Epithelial cell of esophagus (primary cell): ENCODE data around the gene ZMAT5.

Experiments
- DNase-seq: peaks from one replicate; pipeline ENCODE4 v3.0.0; 2010; ENCODE audit warnings: low read depth
- H3K4me3 ChIP-seq: 2 replicates; pipeline ENCODE4 v1.5.1; 2011; ENCODE audit warnings: mild to moderate bottlenecking, low read length, control low read depth
- CTCF ChIP-seq: IDR thresholded peaks from 2 replicates; pipeline ENCODE4 v1.5.1; 2011; ENCODE audit warnings: low read depth, mild to moderate bottlenecking, low read length, control low read depth, inconsistent platforms; ENCODE audit not compliant: insufficient read depth; ENCODE audit errors: missing control alignments

ZMAT5 gene

GRCh38 chr22:29799217-29799680, 32.4 kb upstream of the ZMAT5 start:
- DNase-seq, result peak; percentile 95
- TF ChIP-seq CTCF, result no peak
- no peak overlapping the region for H3K4me3 ChIP-seq

- no peak for TF ChIP-seq CTCF
- H3K4me3 ChIP-seq, result no peak overlapping the region
- no peak for DNase-seq
Measured at GRCh38 chr22:29798801-29799200, 32.0 kb upstream of the ZMAT5 start.

GRCh38 chr22:29798318-29798717, 31.5 kb upstream of the ZMAT5 start:
- no peak for TF ChIP-seq CTCF
- no peak overlapping the region for H3K4me3 ChIP-seq
- DNase-seq, result no peak

- H3K4me3 ChIP-seq, result no peak overlapping the region
- DNase-seq, result no peak
- TF ChIP-seq CTCF, result no peak
Measured at GRCh38 chr22:29797351-29797750, 30.5 kb upstream of the ZMAT5 start.

- no peak overlapping the region for H3K4me3 ChIP-seq
- no peak for TF ChIP-seq CTCF
- DNase-seq, result no peak
Measured at GRCh38 chr22:29795663-29796062, 28.9 kb upstream of the ZMAT5 start.

- no peak for DNase-seq
- no peak overlapping the region for H3K4me3 ChIP-seq
- no peak for TF ChIP-seq CTCF
Measured at GRCh38 chr22:29793396-29793795, 26.6 kb upstream of the ZMAT5 start.

- DNase-seq, result no peak
- no peak for TF ChIP-seq CTCF
- H3K4me3 ChIP-seq, result no peak overlapping the region
Measured at GRCh38 chr22:29790061-29790460, 23.3 kb upstream of the ZMAT5 start.
